Testis (tissue), 3 donors: ENCODE results near the gene RASGRP3. TPM values are rescaled to one million over a fixed set of nuclear protein-coding genes. Genes with fewer than 3 reads are reported as not detected.
A peak's percentile ranks its signal among the peaks of the same experiment; 100 is the strongest.

Source experiments
- DNase-seq: peaks from one replicate; pipeline ENCODE4 v3.0.0-alpha.2; 2019
- H3K27ac ChIP-seq, 2 donors: fragments of 200-600 bp; sonication (generic); one replicate each; pipeline ENCODE4 v1.5.1; 2019
- H3K27me3 ChIP-seq: fragments of 200-600 bp; sonication (generic); one replicate; pipeline ENCODE4 v1.5.1; 2019
- H3K36me3 ChIP-seq: fragments of 200-600 bp; sonication (generic); one replicate; pipeline ENCODE4 v1.5.1; 2017; ENCODE audit warnings: low read depth; ENCODE audit errors: missing control alignments
- H3K4me1 ChIP-seq: fragments of 200-600 bp; sonication (generic); one replicate; pipeline ENCODE4 v1.5.1; 2019
- H3K4me3 ChIP-seq, 2 donors: fragments of 200-600 bp; sonication (generic); one replicate each; pipeline ENCODE4 v1.5.1; 2017 to 2019
- H3K9me3 ChIP-seq: fragments of 200-600 bp; sonication (generic); one replicate; pipeline ENCODE4 v1.5.1; 2017
- POLR2A ChIP-seq: fragments of 450-650 bp; IDR thresholded peaks from one replicate; pipeline ENCODE4 v1.6.1; 2017; ENCODE audit warnings: antibody characterized with exemption, mild to moderate bottlenecking, moderate library complexity
- WGBS, 2 donors: methylation state at CpG; one replicate each; pipeline ENCODE4 v1.1.5; 2018; 5-methylcytosine and 5-hydroxymethylcytosine counted together
- intact Hi-C: fragments of 100-400 bp; cut with DNase I; formaldehyde crosslinking; loops from one replicate; pipeline ENCODE4 v1.15.1; 2023; ENCODE audit warnings: low total_unique reads
- polyA plus RNA-seq: library from polyadenylated mRNA; stranded (reverse); fragments of 350-450 nt; fragmentation: Illumina TruSeq; extraction: RNeasy Lipid Tissue Mini Kit (QIAGEN cat#74804); gene quantifications from one replicate; pipeline ENCODE4 v1.2.3, GENCODE V29; 2014; ENCODE audit warnings: low read depth, low replicate concordance; ENCODE audit not compliant: insufficient read depth
- total RNA-seq, 2 donors: library from RNA; depleted of rRNA; stranded (reverse); fragments of >200 nt; gene quantifications; one replicate each; pipeline ENCODE4 v1.2.3, GENCODE V29; 2016
- TF ChIP-seq, protein P1 (sequence below), 3 experiments: fragments of 450-650 bp in 2 of 3; fragments of 200-600 bp in 1 of 3; sonication (generic) in 1 of 3; IDR thresholded peaks; one replicate each; pipeline ENCODE4 v1.5.1; 2016 to 2019; ENCODE audit warnings: antibody characterized with exemption in 3 of 3, mild to moderate bottlenecking in 2 of 3, moderate library complexity in 1 of 3

RASGRP3 gene
- total and polyA plus RNA-seq, 3 donors from 2014 or later = 2.8 to 26.3 (median 8.2) TPM

DNA sequence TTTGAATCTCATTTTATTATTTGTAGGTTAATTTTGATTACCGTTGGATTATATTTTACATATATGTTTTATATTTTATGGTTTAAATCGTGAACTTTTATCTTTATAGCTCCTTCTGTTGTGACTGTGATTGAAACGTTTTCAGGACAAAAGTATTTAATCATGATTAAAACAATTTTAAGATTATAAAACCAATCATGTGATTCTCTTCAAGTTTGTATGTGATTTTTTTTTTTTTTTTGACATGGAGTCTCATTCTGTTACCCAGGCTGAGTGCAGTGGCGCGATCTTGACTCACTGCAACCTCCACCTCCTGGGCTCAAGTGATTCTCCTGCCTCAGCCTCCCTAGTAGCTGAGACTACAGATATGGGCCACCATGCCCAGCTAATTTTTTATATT is 7.2 kb upstream of the RASGRP3 start:
- Histone ChIP-seq H3K27ac (no peak overlapping the region), H3K27me3 (no peaks in the 10 kb centered on the region), H3K4me3 (no peak overlapping the region), H3K4me1 (no peaks in the 10 kb centered on the region), H3K36me3 (no peaks in the 10 kb centered on the region), H3K9me3 (no peaks in the 10 kb centered on the region)
- WGBS, 2 donors = 93 to 94% methylated on average over 5 of the region's 5 CpGs
- intact Hi-C loops = no loop called here
- TF ChIP-seq POLR2A = no peak
- no peak for DNase-seq

DNA sequence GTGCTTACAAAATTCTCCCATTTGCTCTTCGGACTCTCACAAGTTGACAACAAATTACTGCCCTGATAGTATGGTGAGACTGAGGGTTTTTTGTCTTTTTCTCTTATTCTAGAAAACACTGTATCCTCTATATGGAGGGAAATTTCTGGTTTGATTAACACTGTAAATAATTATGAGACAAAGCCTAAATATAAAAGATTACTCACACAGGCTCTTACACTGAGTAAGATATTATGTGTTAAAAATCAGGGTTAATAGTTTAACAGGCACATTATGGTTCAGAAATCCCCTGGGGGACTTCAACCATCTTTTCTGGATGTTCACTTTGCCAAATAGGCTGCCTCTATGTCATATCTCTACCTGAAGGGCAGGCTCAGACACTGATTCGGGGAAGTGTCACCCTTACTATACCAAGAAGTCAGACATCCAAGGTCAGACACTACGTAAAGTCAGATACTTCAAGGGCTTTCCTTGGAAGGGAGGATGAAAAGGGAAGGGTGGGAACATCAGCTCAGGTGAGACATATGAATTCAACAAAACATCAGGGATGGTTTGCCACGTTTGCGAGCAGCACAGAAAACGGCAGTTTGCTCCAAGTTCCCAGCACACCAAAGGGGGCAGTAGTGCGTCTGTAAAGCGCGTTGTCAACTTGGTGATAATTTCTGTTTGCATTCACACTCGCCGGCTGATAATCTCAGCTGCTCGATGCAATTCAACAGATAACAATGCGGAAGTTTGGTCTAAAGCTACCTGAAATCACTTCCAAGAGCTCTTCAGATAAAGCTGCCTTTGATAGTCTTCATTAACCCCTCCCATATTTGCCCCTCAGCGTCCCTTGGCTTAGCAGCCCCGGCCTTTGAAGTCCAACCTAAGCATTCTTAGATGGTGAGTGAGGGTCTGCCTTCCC is 972 bp upstream of the RASGRP3 start:
- peak overlapping the region; percentile 63 for H3K4me3 ChIP-seq
- H3K9me3 ChIP-seq = no peaks in the 10 kb centered on the region
- peak; percentile 86 for DNase-seq
- intact Hi-C loops = no loop called here
- 10 to 14% methylated on average over 15 of the region's 15 CpGs for WGBS, 2 donors
- no peaks in the 10 kb centered on the region for H3K36me3 ChIP-seq
- peak overlapping the region; percentile 75 to 86 for H3K27ac ChIP-seq
- peaks cover 6% of the 10 kb centered on the region for H3K4me1 ChIP-seq
- TF ChIP-seq, protein P1, sequence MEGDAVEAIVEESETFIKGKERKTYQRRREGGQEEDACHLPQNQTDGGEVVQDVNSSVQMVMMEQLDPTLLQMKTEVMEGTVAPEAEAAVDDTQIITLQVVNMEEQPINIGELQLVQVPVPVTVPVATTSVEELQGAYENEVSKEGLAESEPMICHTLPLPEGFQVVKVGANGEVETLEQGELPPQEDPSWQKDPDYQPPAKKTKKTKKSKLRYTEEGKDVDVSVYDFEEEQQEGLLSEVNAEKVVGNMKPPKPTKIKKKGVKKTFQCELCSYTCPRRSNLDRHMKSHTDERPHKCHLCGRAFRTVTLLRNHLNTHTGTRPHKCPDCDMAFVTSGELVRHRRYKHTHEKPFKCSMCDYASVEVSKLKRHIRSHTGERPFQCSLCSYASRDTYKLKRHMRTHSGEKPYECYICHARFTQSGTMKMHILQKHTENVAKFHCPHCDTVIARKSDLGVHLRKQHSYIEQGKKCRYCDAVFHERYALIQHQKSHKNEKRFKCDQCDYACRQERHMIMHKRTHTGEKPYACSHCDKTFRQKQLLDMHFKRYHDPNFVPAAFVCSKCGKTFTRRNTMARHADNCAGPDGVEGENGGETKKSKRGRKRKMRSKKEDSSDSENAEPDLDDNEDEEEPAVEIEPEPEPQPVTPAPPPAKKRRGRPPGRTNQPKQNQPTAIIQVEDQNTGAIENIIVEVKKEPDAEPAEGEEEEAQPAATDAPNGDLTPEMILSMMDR (IDR thresholded peaks at IDR 0.05) = peak; percentile 61 to 73 (median 65)
- no peak for TF ChIP-seq POLR2A
- no peaks in the 10 kb centered on the region for H3K27me3 ChIP-seq

DNA sequence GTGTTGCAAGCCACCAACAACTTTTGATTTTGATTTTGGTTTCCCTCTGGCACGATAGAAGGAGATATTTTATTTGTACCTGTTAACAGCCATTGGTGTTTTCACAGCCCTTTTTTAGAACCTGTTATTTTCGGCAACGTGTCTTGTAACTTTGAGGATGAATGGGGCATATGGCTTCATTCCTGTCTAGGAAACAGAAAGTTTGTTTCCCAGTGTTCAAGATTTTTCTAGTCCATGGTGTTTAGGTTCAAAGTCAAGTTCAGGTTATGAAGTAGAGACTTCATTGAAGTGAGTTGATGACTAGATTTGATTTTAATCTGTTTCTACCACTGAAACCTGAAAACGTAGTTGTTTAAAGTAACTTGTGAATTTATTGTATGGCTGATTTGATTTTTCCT is 343 bp downstream of the RASGRP3 start:
- intact Hi-C loops = no loop called here
- Histone ChIP-seq H3K4me3 (peak overlapping the region; percentile 63), H3K9me3 (no peaks in the 10 kb centered on the region), H3K27ac (peak overlapping the region; percentile 75 to 86), H3K4me1 (peaks cover 6% of the 10 kb centered on the region), H3K36me3 (no peaks in the 10 kb centered on the region), H3K27me3 (no peaks in the 10 kb centered on the region)
- no peak for DNase-seq
- 9 to 10% methylated on average over 4 of the region's 4 CpGs for WGBS, 2 donors
- no peak for TF ChIP-seq POLR2A
- TF ChIP-seq, protein P1 (IDR thresholded peaks at IDR 0.05) = no peak

DNA sequence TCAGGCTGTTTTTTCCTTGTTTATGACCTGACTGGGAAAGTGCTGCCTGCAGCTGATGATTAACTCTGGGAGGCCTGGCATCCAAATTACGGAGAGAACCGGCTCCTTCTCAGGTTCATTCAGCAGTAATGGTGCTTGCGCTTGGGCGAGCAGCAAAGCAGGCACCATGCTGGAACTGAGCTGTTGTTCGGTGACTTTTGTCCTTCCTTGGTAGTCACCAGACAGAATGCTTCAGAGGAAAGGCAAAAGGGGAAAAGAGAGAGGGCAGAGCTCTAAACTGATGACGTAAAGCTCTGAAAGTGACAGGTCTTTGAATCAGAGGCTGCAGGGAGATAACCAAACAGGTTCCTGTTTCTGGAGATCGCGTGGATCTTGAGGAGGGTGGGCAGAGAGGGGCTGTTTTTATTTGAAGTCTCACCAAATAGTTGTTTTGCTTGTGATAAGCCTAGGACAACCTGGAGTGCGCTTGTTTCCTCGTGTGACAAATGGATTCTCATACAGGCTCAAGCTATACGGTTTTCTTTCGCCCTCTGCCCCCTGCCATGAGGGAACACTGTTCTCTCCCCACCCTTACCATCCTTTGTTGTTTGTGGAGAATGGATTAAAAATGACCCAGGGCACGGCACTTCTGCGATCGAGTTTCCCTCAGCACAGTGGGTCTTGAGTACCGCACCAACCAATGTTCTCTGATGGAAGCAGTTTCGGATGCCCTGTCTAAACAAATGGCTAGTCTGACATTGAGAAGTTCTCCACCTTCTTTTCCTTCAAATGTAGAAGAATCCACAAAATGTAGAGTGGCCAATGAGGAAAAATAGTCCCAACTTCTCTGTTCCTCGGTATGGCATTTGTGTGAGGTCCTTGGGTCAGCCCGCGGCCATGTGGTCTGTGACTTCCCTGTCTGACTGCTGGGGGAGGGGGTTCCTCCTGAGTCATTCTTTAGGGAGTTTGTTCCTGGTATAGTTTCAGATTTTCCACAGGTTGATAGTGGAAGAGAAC is 1.3 kb downstream of the RASGRP3 start:
- intact Hi-C loops = no loop called here
- Histone ChIP-seq H3K9me3 (no peaks in the 10 kb centered on the region), H3K4me1 (peaks cover 6% of the 10 kb centered on the region), H3K27ac (peak overlapping the region; percentile 75 to 86), H3K27me3 (no peaks in the 10 kb centered on the region), H3K4me3 (no peak overlapping the region), H3K36me3 (no peaks in the 10 kb centered on the region)
- WGBS, 2 donors = 74 to 75% methylated on average over 20 of the region's 20 CpGs
- DNase-seq = peak; percentile 37
- no peak for TF ChIP-seq POLR2A
- TF ChIP-seq, protein P1 (IDR thresholded peaks at IDR 0.05) = no peak
